Fibroblast of upper back skin (primary cell): Measurements from ENCODE around the gene HMBS.
"Not testable (repeated sequence)": the region's sequence is repeated elsewhere in the genome, so short reads cannot be mapped to it uniquely, and the experiment has no call there.

ENCODE experiments used
- DNase-seq: peaks from one replicate; pipeline ENCODE4 v3.0.0-alpha.2; 2013

The HMBS gene

GRCh38 chr11:119121811-119122124 is 37.1 kb downstream of the HMBS start:
- no peak for DNase-seq

DNA sequence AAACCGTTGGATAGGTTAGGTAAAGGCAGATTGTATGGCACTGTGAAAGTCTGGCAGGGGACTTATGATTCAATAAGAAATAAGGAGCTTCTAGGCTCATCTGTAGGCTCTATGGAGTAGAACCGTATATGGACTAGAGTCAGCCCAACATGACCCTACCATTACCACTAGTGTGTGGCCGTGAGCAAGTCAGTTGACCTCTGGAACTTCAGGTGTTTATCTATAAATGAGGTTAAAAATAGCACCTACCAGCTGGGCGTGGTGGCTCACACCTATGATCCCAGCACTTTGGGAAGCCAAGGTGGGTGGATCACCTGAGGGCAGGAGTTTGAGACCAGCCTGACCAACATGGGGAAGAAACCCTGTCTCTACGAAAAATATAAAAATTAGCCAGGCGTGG is 41.1 kb downstream of the HMBS start:
- no peak for DNase-seq

DNA sequence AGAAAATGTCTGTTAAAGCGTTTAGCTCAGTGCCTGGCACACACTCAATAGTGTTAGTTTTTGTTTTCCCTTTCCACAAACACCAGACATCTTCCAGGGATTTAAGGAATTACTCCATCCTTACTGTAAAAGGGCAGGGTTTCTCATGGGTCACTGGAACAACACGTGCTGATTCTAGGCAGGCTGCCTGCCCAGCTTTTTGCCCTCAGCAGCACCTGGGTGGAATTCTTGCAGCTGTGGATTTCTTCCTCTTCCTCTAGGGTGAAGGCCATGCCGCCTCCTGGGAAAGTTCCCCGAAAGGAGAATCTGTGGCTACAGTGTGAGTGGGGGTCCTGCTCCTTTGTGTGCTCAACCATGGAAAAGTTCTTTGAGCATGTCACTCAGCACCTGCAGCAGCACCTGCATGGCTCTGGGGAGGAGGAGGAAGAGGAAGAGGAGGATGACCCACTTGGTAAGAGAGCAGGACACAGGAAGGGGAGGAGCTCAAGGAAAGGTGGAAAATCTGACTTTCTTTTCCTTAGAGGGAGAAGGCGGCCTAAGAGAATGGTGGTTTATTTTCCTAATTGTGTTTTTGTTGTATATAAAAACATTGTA is 42.1 kb downstream of the HMBS start:
- no peak for DNase-seq

GRCh38 chr11:119130662-119131061 is 46.0 kb downstream of the HMBS start:
- DNase-seq: no peak

- no peak for DNase-seq
Measured at GRCh38 chr11:119134389-119134978, 49.8 kb downstream of the HMBS start.

DNA sequence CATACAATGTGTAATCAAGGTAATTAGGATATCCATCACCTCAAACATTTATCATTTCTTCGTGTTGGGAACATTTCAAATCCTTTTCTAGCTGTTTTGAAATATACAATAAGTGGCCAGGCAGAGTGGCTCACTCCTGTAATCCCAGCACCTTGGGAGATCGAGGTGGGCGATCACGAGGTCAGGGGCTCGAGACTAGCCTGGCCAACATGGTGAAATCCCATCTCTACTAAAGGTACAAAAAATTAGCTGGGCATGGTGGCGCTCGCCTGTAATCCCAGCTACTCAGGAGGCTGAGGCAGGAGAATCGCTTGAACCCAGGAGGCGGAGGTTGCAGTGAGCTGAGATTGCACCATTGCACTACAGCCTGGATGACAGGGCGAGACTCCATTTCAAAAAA is 54.6 kb downstream of the HMBS start:
- DNase-seq: not testable (repeated sequence)
